ENCODE measurements around the gene PPIP5K2. TPM values are rescaled to one million over a fixed set of nuclear protein-coding genes. Genes with fewer than 3 reads are reported as not detected.

Gene PPIP5K2
- total and polyA plus RNA-seq, 2 of the 8 experiments (the other 6 are each of a cell fraction or from before 2014, with no cell fraction given) = 14.8 to 46.6 TPM

DNA sequence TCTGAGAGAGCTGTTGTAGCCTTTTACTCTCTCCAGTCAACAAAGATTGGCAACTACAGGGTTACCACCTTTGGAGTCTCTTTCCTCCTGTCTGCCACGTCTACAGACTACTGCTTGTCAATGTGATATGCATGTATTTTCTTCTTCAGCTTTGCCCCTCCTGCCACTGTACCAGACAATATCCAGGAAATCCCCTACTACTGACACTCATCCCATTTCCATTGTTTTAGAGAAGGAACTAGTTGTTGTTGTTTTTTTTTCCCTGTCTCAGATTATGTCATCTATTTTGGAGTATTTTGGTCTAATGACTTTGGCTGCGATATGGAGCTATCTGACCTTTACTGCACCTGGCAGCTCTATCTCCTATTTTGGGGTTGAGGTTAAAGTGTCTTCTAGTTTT, 88.4 kb downstream of the PPIP5K2 start:
- H2BK5ac ChIP-seq (ENCODE audit: low read depth, low read length) = no peak overlapping the region
- no peak overlapping the region for H2BK15ac ChIP-seq (ENCODE audit: low read length)
- H3K18ac ChIP-seq (ENCODE audit: extremely low read depth, low read length) = no peak overlapping the region
- H2AFZ ChIP-seq (ENCODE audit: low read length) = no peak overlapping the region
- no peak overlapping the region for H3K27ac ChIP-seq (ENCODE audit: low read depth, low read length)
- H3K79me2 ChIP-seq (ENCODE audit: control insufficient read depth in 1 of 2, insufficient read depth in 2 of 2, low read length in 2 of 2) = no peaks in the 10 kb centered on the region
- H2AK5ac ChIP-seq (ENCODE audit: low read depth, low read length) = no peak overlapping the region
- H3K4me2 ChIP-seq (ENCODE audit: insufficient read depth in 1 of 2, low read depth in 2 of 2, low read length in 2 of 2) = no peak overlapping the region
- no peak overlapping the region for H3K56ac ChIP-seq (replicated peaks; ENCODE audit: insufficient read length, low read depth, low read length)
- ChIA-PET POLR2A (ENCODE audit: partially characterized antibody) (no interaction called here), CTCF (ENCODE audit: partially characterized antibody) (interaction anchor here (0.6 to 1.8 kb wide), 3 partner anchors 14 to 18 kb away, joined by 3 to 6 read pairs (median 4); no protein-coding TSS in a partner anchor)
- H2BK12ac ChIP-seq (ENCODE audit: low read depth, low read length) = no peak overlapping the region
- no peak overlapping the region for H4K5ac ChIP-seq (ENCODE audit: insufficient read length, low read depth, low read length)
- no peak overlapping the region for H4K91ac ChIP-seq (replicated peaks; ENCODE audit: insufficient read length, low read length)
- H2BK20ac ChIP-seq (ENCODE audit: low read length) = no peak overlapping the region
- H3K79me1 ChIP-seq (ENCODE audit: low read depth, low read length) = no peaks in the 10 kb centered on the region
- no peak overlapping the region for H3K14ac ChIP-seq (ENCODE audit: insufficient read length)
- H3K23me2 ChIP-seq (ENCODE audit: low read depth, low read length) = no peaks in the 10 kb centered on the region
- H3K27me3 ChIP-seq (replicated peaks in 1 of 4; ENCODE audit: control insufficient read depth in 3 of 4, extremely low read depth in 1 of 4, insufficient read depth in 3 of 4, low read length in 3 of 4) = no peaks in the 10 kb centered on the region
- H3K4me3 ChIP-seq (ENCODE audit: extremely low read depth in 1 of 4, insufficient read depth in 2 of 4, low read depth in 3 of 4, low read length in 4 of 4) = no peak overlapping the region
- no peak overlapping the region for H3K9ac ChIP-seq (replicated peaks in 1 of 4; ENCODE audit: extremely low read depth in 1 of 4, low read depth in 3 of 4, low read length in 3 of 4)
- H4K8ac ChIP-seq (ENCODE audit: extremely low read depth, insufficient read depth, low read length) = no peak overlapping the region
- H3K23ac ChIP-seq (ENCODE audit: insufficient read length) = no peak overlapping the region
- H3K4me1 ChIP-seq (replicated peaks in 1 of 4; ENCODE audit: control insufficient read depth in 3 of 4, insufficient read depth in 4 of 4, low read length in 3 of 4) = no peaks in the 10 kb centered on the region
- H4K20me1 ChIP-seq (replicated peaks in 1 of 2; ENCODE audit: control insufficient read depth in 1 of 2, insufficient read depth in 2 of 2, low read length in 2 of 2) = no peaks in the 10 kb centered on the region
- no peaks in the 10 kb centered on the region for H3K9me3 ChIP-seq (ENCODE audit: insufficient read depth in 2 of 2, low read depth in 1 of 2, low read length in 1 of 2)
- no peaks in the 10 kb centered on the region for H3K36me3 ChIP-seq (ENCODE audit: control insufficient read depth in 2 of 4, insufficient read depth in 4 of 4, low read length in 3 of 4)
- no peak overlapping the region for H3K4ac ChIP-seq (replicated peaks; ENCODE audit: insufficient read length, low read depth, low read length)
- 89% methylated on average over 2 of the region's 2 CpGs; no CpG with 5 or more reads in 1 of the 2 experiments for WGBS, 2 experiments (ENCODE audit: extremely low coverage in 1 of 2, insufficient coverage in 1 of 2, insufficient read length in 1 of 2, insufficient replicate concordance in 2 of 2, low coverage in 1 of 2, low lambda C conversion rate in 2 of 2, missing lambda C conversion rate in 1 of 2)
- FAIRE-seq (no peak), DNase-seq (ENCODE audit: low read depth in 1 of 2, low spot score in 2 of 2) (no peak)
- H2BK120ac ChIP-seq (replicated peaks; ENCODE audit: low read depth, low read length) = no peak overlapping the region
- TF ChIP-seq POLR2A (IDR thresholded peaks at IDR 0.05; ENCODE audit: control extremely low read depth in 1 of 2, low read depth in 2 of 2, low read length in 2 of 2) (no peak), PHF8 (conservative IDR thresholded peaks at IDR 0.05; ENCODE audit: low read depth, low read length) (no peak), FOSL1 (IDR thresholded peaks at IDR 0.05; ENCODE audit: insufficient read depth, low read depth, low read length) (no peak), ZNF274 (IDR thresholded peaks at IDR 0.05; ENCODE audit: borderline replicate concordance, extremely low read depth, low read length) (no peak), SIRT6 (IDR thresholded peaks at IDR 0.05; ENCODE audit: low read length) (no peak), BACH1 (IDR thresholded peaks at IDR 0.05; ENCODE audit: low read length) (no peak), GTF2F1 (IDR thresholded peaks at IDR 0.05; ENCODE audit: borderline replicate concordance, low read depth, low read length) (no peak), BCL11A (IDR thresholded peaks at IDR 0.05; ENCODE audit: low read depth in 2 of 2, low read length in 2 of 2) (no peak), SUZ12 (IDR thresholded peaks at IDR 0.05; ENCODE audit: low read length) (no peak), TCF12 (IDR thresholded peaks at IDR 0.05; ENCODE audit: low read depth, low read length) (no peak), CREB1 (IDR thresholded peaks at IDR 0.05) (no peak), JUND (IDR thresholded peaks at IDR 0.05; ENCODE audit: low read length) (no peak), TBP (IDR thresholded peaks at IDR 0.05; ENCODE audit: low read depth, low read length) (no peak)
- TF ChIP-seq, protein P1, sequence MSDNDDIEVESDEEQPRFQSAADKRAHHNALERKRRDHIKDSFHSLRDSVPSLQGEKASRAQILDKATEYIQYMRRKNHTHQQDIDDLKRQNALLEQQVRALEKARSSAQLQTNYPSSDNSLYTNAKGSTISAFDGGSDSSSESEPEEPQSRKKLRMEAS (IDR thresholded peaks at IDR 0.05) = no peak
- TF ChIP-seq, protein P2, sequence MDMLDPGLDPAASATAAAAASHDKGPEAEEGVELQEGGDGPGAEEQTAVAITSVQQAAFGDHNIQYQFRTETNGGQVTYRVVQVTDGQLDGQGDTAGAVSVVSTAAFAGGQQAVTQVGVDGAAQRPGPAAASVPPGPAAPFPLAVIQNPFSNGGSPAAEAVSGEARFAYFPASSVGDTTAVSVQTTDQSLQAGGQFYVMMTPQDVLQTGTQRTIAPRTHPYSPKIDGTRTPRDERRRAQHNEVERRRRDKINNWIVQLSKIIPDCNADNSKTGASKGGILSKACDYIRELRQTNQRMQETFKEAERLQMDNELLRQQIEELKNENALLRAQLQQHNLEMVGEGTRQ (IDR thresholded peaks at IDR 0.05; ENCODE audit: low read length) = no peak

All from H1 (cell line).